VCaP (cell line): Measurements from ENCODE around the gene CREB3L2.

ENCODE experiments used
- H3K27ac ChIP-seq: fragments of 450-650 bp; 2 replicates; pipeline ENCODE4 v1.5.1; 2017
- CTCF ChIP-seq: fragments of 450-650 bp; conservative IDR thresholded peaks from 2 replicates; pipeline ENCODE4 v1.5.1; 2017; ENCODE audit warnings: mild to moderate bottlenecking, moderate library complexity

The CREB3L2 gene

GRCh38 chr7:137960020-137960419 is 41.9 kb downstream of the CREB3L2 start:
- TF ChIP-seq CTCF, result no peak
- no peak overlapping the region for H3K27ac ChIP-seq

GRCh38 chr7:137958470-137959431 is 43.1 kb downstream of the CREB3L2 start:
- TF ChIP-seq CTCF, result no peak
- H3K27ac ChIP-seq, result no peak overlapping the region

GRCh38 chr7:137957887-137958286 is 44.0 kb downstream of the CREB3L2 start:
- TF ChIP-seq CTCF, result no peak
- no peak overlapping the region for H3K27ac ChIP-seq

GRCh38 chr7:137956591-137956990 is 45.3 kb downstream of the CREB3L2 start:
- TF ChIP-seq CTCF, result no peak
- no peak overlapping the region for H3K27ac ChIP-seq

GRCh38 chr7:137956183-137956582 is 45.7 kb downstream of the CREB3L2 start:
- no peak overlapping the region for H3K27ac ChIP-seq
- TF ChIP-seq CTCF, result no peak

- H3K27ac ChIP-seq, result peak overlapping the region; percentile 91
- TF ChIP-seq CTCF, result no peak
Observed at GRCh38 chr7:137954614-137955013, 47.3 kb downstream of the CREB3L2 start.

- H3K27ac ChIP-seq, result peak overlapping the region; percentile 91
- no peak for TF ChIP-seq CTCF
Observed at GRCh38 chr7:137953665-137954470, 48.0 kb downstream of the CREB3L2 start.
